ENCODE results near the gene CCDC150. TPM values are rescaled to one million over a fixed set of nuclear protein-coding genes. Genes with fewer than 3 reads are reported as not detected.
"Not testable (repeated sequence)": the region's sequence is repeated elsewhere in the genome, so short reads cannot be mapped to it uniquely, and the experiment has no call there.

CCDC150 gene
- total RNA-seq, 1 donor from 2014 or later: 15.8 TPM

- intact Hi-C loops (cut with micrococcal nuclease): not testable (repeated sequence)
Measured at GRCh38 chr2:196710056-196710455, 70.5 kb downstream of the CCDC150 start.

GRCh38 chr2:196711625-196712024 is 72.1 kb downstream of the CCDC150 start:
- intact Hi-C loops (cut with micrococcal nuclease): no loop called here

GRCh38 chr2:196712867-196713266 is 73.4 kb downstream of the CCDC150 start:
- intact Hi-C loops (cut with micrococcal nuclease): no loop called here

- intact Hi-C loops (cut with micrococcal nuclease): no loop called here
Measured at GRCh38 chr2:196718419-196719109, 79.0 kb downstream of the CCDC150 start.

- intact Hi-C loops (cut with micrococcal nuclease): no loop called here
Measured at GRCh38 chr2:196719110-196719872, 79.8 kb downstream of the CCDC150 start.

GRCh38 chr2:196723571-196723970 is 84.1 kb downstream of the CCDC150 start:
- intact Hi-C loops (cut with micrococcal nuclease): no loop called here

- intact Hi-C loops (cut with micrococcal nuclease): no loop called here
Measured at GRCh38 chr2:196725218-196725617, 85.7 kb downstream of the CCDC150 start.

- intact Hi-C loops (cut with micrococcal nuclease): no loop called here
Measured at GRCh38 chr2:196725882-196726281, 86.4 kb downstream of the CCDC150 start.

- intact Hi-C loops (cut with micrococcal nuclease): no loop called here
Measured at GRCh38 chr2:196729418-196729817, 89.9 kb downstream of the CCDC150 start.

- intact Hi-C loops (cut with micrococcal nuclease): not testable (repeated sequence)
Measured at GRCh38 chr2:196736646-196737045, 97.1 kb downstream of the CCDC150 start.

- intact Hi-C loops (cut with micrococcal nuclease): no loop called here
Measured at GRCh38 chr2:196737046-196737445, 97.5 kb downstream of the CCDC150 start.

- intact Hi-C loops (cut with micrococcal nuclease): no loop called here
Measured at GRCh38 chr2:196739031-196739430, 99.5 kb downstream of the CCDC150 start.

- intact Hi-C loops (cut with micrococcal nuclease): no loop called here
Measured at GRCh38 chr2:196742216-196742615, 102.7 kb downstream of the CCDC150 start.

- intact Hi-C loops (cut with micrococcal nuclease): no loop called here
Measured at GRCh38 chr2:196742685-196743084, 103.2 kb downstream of the CCDC150 start.

GRCh38 chr2:196743165-196743564 is 103.7 kb downstream of the CCDC150 start:
- intact Hi-C loops (cut with micrococcal nuclease): no loop called here

GRCh38 chr2:196745711-196746110 is 106.2 kb downstream of the CCDC150 start:
- intact Hi-C loops (cut with micrococcal nuclease): no loop called here

- intact Hi-C loops (cut with micrococcal nuclease): no loop called here
Measured at GRCh38 chr2:196747400-196747799, 107.9 kb downstream of the CCDC150 start.

GRCh38 chr2:196748123-196748522 is 108.6 kb downstream of the CCDC150 start:
- intact Hi-C loops (cut with micrococcal nuclease): no loop called here

- intact Hi-C loops (cut with micrococcal nuclease): loop anchor here (2.0 to 5.0 kb wide), 3 partner anchors 618 to 1028 kb away; no protein-coding TSS in a partner anchor
Measured at GRCh38 chr2:196750291-196750923, 110.9 kb downstream of the CCDC150 start.

- intact Hi-C loops (cut with micrococcal nuclease): loop anchor here (1.0 to 5.0 kb wide), 7 partner anchors 8 to 1028 kb away; partner anchors contain the start of genes CCDC150 and GTF3C3
Measured at GRCh38 chr2:196750977-196751631, 111.6 kb downstream of the CCDC150 start.
